Small intestine (tissue), 7 donors: ENCODE measurements around the gene CIPC. TPM values are rescaled to one million over a fixed set of nuclear protein-coding genes. Genes with fewer than 3 reads are reported as not detected.

Experiments
- DNase-seq, 2 donors: peaks; one replicate each; pipeline versions ENCODE4 v3.0.0 to v3.0.0-alpha.2; 2013
- FAIRE-seq: peaks from 2 replicates; lab custom pipeline; 2012; peaks lifted over from hg19 to GRCh38; lab: Jason Lieb, UNC
- H3K27ac ChIP-seq, 3 donors: one replicate each; pipeline ENCODE4 v1.5.1; 2013; ENCODE audit warnings: low read length in 2 of 3, mild to moderate bottlenecking in 2 of 3, control low read depth in 1 of 3, inconsistent platforms in 1 of 3, low read depth in 1 of 3, moderate library complexity in 1 of 3
- H3K27me3 ChIP-seq, 3 donors: one replicate each; pipeline ENCODE4 v1.6.1; 2013; ENCODE audit warnings: low read length in 3 of 3, inconsistent platforms in 1 of 3; ENCODE audit not compliant: control insufficient read depth in 3 of 3, insufficient read depth in 3 of 3
- H3K36me3 ChIP-seq, 3 donors: one replicate each; pipeline ENCODE4 v1.6.1; 2013; ENCODE audit warnings: low read length in 3 of 3, inconsistent platforms in 1 of 3, low read depth in 1 of 3, mild to moderate bottlenecking in 1 of 3, moderate library complexity in 1 of 3; ENCODE audit not compliant: control insufficient read depth in 3 of 3, insufficient read depth in 2 of 3
- H3K4me1 ChIP-seq, 3 donors: one replicate each; pipeline ENCODE4 v1.6.1; 2013; ENCODE audit warnings: low read length in 2 of 3, inconsistent platforms in 1 of 3, low read depth in 1 of 3, mild to moderate bottlenecking in 1 of 3, moderate library complexity in 1 of 3; ENCODE audit not compliant: control insufficient read depth in 3 of 3, insufficient read depth in 2 of 3
- H3K4me3 ChIP-seq, 3 donors: one replicate each; pipeline ENCODE4 v1.5.1; 2013; ENCODE audit warnings: low read length in 3 of 3, control low read depth in 1 of 3, inconsistent platforms in 1 of 3, low read depth in 1 of 3, mild to moderate bottlenecking in 1 of 3, moderate library complexity in 1 of 3
- H3K9me3 ChIP-seq, 2 donors: one replicate each; pipeline ENCODE4 v1.6.1; 2013; ENCODE audit warnings: low read depth in 1 of 2, low read length in 1 of 2; ENCODE audit not compliant: control insufficient read depth in 2 of 2, insufficient read depth in 1 of 2
- WGBS, 3 donors: extraction: QIAGEN DNeasy Blood & Tissue Kit; methylation state at CpG; one replicate each; pipeline ENCODE4 v1.1.7; 2013; 5-methylcytosine and 5-hydroxymethylcytosine counted together
- polyA plus RNA-seq, 4 donors: library from polyadenylated mRNA; stranded (reverse) in 3 of 4; unstranded in 1 of 4; fragments of 200-250 nt in 3 of 4; fragments of 120-200 nt in 1 of 4; gene quantifications; one replicate each; pipeline versions ENCODE4 v1.2.1 to v1.2.3, GENCODE V29; 2013
- donor health status: healthy with polysubstance abuse.
- donor health status: control.
- donor health status: control.
- donor health status: Bipolar disorder and iron deficiency.
- donor health status: healthy.

Gene CIPC
- polyA plus RNA-seq, 4 donors = 7.6 to 26.9 (median 8.8) TPM

- Histone ChIP-seq H3K9me3 (no peaks in the 10 kb centered on the region), H3K4me3 (no peak overlapping the region), H3K27ac (no peak overlapping the region), H3K27me3 (peaks cover 25 to 79% (median 29%) of the 10 kb centered on the region in 3 donors), H3K36me3 (no peaks in the 10 kb centered on the region), H3K4me1 (peaks cover 0 to 6% (median 0%) of the 10 kb centered on the region in 3 donors)
- no peak for DNase-seq
- WGBS, 3 donors = 2 to 5% (median 4%) methylated on average over 63 to 67 of the region's 67 CpGs
- FAIRE-seq = no peak
Observed at GRCh38 chr14:77140359-77141213, 42.5 kb downstream of the CIPC start.

GRCh38 chr14:77141214-77142004 is 43.4 kb downstream of the CIPC start, which contains the start of gene ZDHHC22:
Gene ZDHHC22, minus strand, starts transcription at chr14:77141791. Its CDS starts 2,053 bp downstream, at chr14:77139738.
- 1 to 2% (median 1%) methylated on average over 51 to 77 of the region's 77 CpGs for WGBS, 3 donors
- no peaks in the 10 kb centered on the region for H3K9me3 ChIP-seq
- DNase-seq (peak in 1 of 2 donors; percentile 51), FAIRE-seq (no peak)
- peaks cover 24 to 84% (median 36%) of the 10 kb centered on the region in 3 donors for H3K27me3 ChIP-seq
- no peak within 1 kb of the TSS for H3K4me3 ChIP-seq
- H3K4me1 ChIP-seq = peaks cover 0 to 6% (median 0%) of the 10 kb centered on the region in 3 donors
- no peaks in the 10 kb centered on the region for H3K36me3 ChIP-seq
- H3K27ac ChIP-seq = no peak within 1 kb of the TSS

GRCh38 chr14:77142005-77142800 is 44.1 kb downstream of the CIPC start:
- H3K9me3 ChIP-seq = no peaks in the 10 kb centered on the region
- H3K4me3 ChIP-seq = no peak overlapping the region
- no peaks in the 10 kb centered on the region for H3K36me3 ChIP-seq
- DNase-seq (no peak), FAIRE-seq (no peak)
- WGBS, 3 donors = 8 to 11% (median 9%) methylated on average over 9 of the region's 9 CpGs
- H3K27ac ChIP-seq = no peak overlapping the region
- H3K4me1 ChIP-seq = peaks cover 0 to 6% (median 0%) of the 10 kb centered on the region in 3 donors
- peaks cover 22 to 88% (median 38%) of the 10 kb centered on the region in 3 donors for H3K27me3 ChIP-seq

- WGBS, 3 donors = 5 to 13% (median 8%) methylated on average over 4 of the region's 4 CpGs
- H3K4me1 ChIP-seq = peaks cover 0 to 6% (median 0%) of the 10 kb centered on the region in 3 donors
- no peak overlapping the region for H3K4me3 ChIP-seq
- no peaks in the 10 kb centered on the region for H3K9me3 ChIP-seq
- DNase-seq = no peak
- peaks cover 22 to 83% (median 33%) of the 10 kb centered on the region in 3 donors for H3K27me3 ChIP-seq
- H3K27ac ChIP-seq = no peak overlapping the region
- FAIRE-seq = no peak
- no peaks in the 10 kb centered on the region for H3K36me3 ChIP-seq
Observed at GRCh38 chr14:77143071-77143470, 45.0 kb downstream of the CIPC start.

GRCh38 chr14:77144412-77145115 is 46.5 kb downstream of the CIPC start:
- Histone ChIP-seq H3K4me1 (peaks cover 0 to 3% (median 0%) of the 10 kb centered on the region in 3 donors), H3K9me3 (no peaks in the 10 kb centered on the region), H3K36me3 (no peaks in the 10 kb centered on the region), H3K27me3 (peaks cover 19 to 69% (median 24%) of the 10 kb centered on the region in 3 donors), H3K27ac (no peak overlapping the region), H3K4me3 (no peak overlapping the region)
- DNase-seq (no peak), FAIRE-seq (no peak)
- 58 to 67% (median 58%) methylated on average over 4 of the region's 4 CpGs for WGBS, 3 donors

- WGBS, 3 donors = 7 to 13% (median 9%) methylated on average over 10 of the region's 10 CpGs
- DNase-seq (no peak), FAIRE-seq (no peak)
- Histone ChIP-seq H3K36me3 (no peaks in the 10 kb centered on the region), H3K4me1 (no peaks in the 10 kb centered on the region), H3K9me3 (no peaks in the 10 kb centered on the region), H3K27ac (no peak overlapping the region), H3K4me3 (no peak overlapping the region), H3K27me3 (peaks cover 3 to 56% (median 24%) of the 10 kb centered on the region in 3 donors)
Observed at GRCh38 chr14:77145975-77146740, 48.1 kb downstream of the CIPC start.

GRCh38 chr14:77148510-77149231 is 50.6 kb downstream of the CIPC start:
- Histone ChIP-seq H3K27me3 (peaks cover 0 to 36% (median 19%) of the 10 kb centered on the region in 3 donors), H3K36me3 (no peaks in the 10 kb centered on the region), H3K9me3 (peaks cover 0 to 1% of the 10 kb centered on the region in 2 donors), H3K4me1 (no peaks in the 10 kb centered on the region), H3K4me3 (no peak overlapping the region), H3K27ac (no peak overlapping the region)
- DNase-seq (no peak), FAIRE-seq (no peak)
- WGBS, 3 donors = 63 to 66% (median 64%) methylated on average over 8 of the region's 8 CpGs
